Peyer's patch (tissue), 4 donors: Measurements from ENCODE around the gene MBD3L2B. TPM values are rescaled to one million over a fixed set of nuclear protein-coding genes. Genes with fewer than 3 reads are reported as not detected.

ENCODE experiments used
- DNase-seq, 3 donors: peaks; one replicate each; pipeline ENCODE4 v3.0.0-alpha.2; 2017 to 2019
- H3K27ac ChIP-seq, 4 donors: fragments of 200-600 bp; sonication (generic); one replicate each; pipeline ENCODE4 v1.5.1; 2016 to 2019
- H3K27me3 ChIP-seq, 2 donors: fragments of 200-600 bp; sonication (generic); one replicate each; pipeline ENCODE4 v1.5.1; 2019
- H3K36me3 ChIP-seq, 3 donors: fragments of 200-600 bp; sonication (generic); one replicate each; pipeline ENCODE4 v1.5.1; 2016 to 2019
- H3K4me1 ChIP-seq, 4 donors: fragments of 200-600 bp; sonication (generic); one replicate each; pipeline ENCODE4 v1.5.1; 2016 to 2019
- H3K4me3 ChIP-seq, 4 donors: fragments of 200-600 bp; sonication (generic); 1 replicate in 3 of 4; 2 replicates in 1 of 4; pipeline ENCODE4 v1.5.1; 2016 to 2019; ENCODE audit warnings: mild to moderate bottlenecking in 1 of 4
- H3K9me3 ChIP-seq, 4 donors: fragments of 200-600 bp; sonication (generic); one replicate each; pipeline ENCODE4 v1.5.1; 2016 to 2019; ENCODE audit warnings: mild to moderate bottlenecking in 1 of 4
- CTCF ChIP-seq, 6 experiments: fragments of 450-650 bp in 4 of 6; fragments of 200-600 bp in 2 of 6; sonication (generic) in 1 of 6; IDR thresholded peaks; one replicate each; pipeline ENCODE4 v1.5.1; 2017 to 2019; ENCODE audit warnings: antibody characterized with exemption in 6 of 6, mild to moderate bottlenecking in 3 of 6, moderate library complexity in 1 of 6
- POLR2A ChIP-seq, 2 donors: fragments of 450-650 bp; IDR thresholded peaks; one replicate each; pipeline ENCODE4 v1.5.1; 2017; ENCODE audit warnings: antibody characterized with exemption in 2 of 2, mild to moderate bottlenecking in 2 of 2, moderate library complexity in 2 of 2
- total RNA-seq, 4 donors: library from RNA; depleted of rRNA; stranded (reverse); fragments of >200 nt; gene quantifications; one replicate each; pipeline ENCODE4 v1.1.0, GENCODE V29; 2016

MBD3L2B gene
- total RNA-seq, 4 donors from 2014 or later: not detected

GRCh38 chr19:7004313-7004931 is 16.8 kb downstream of the MBD3L2B start:
- H3K36me3 ChIP-seq: no peaks in the 10 kb centered on the region
- no peaks in the 10 kb centered on the region for H3K27me3 ChIP-seq
- TF ChIP-seq CTCF (IDR thresholded peaks at IDR 0.05) (no peak), POLR2A (IDR thresholded peaks at IDR 0.05) (no peak)
- no peaks in the 10 kb centered on the region for H3K9me3 ChIP-seq
- H3K4me1 ChIP-seq: no peaks in the 10 kb centered on the region
- no peak for DNase-seq
- no peak overlapping the region for H3K27ac ChIP-seq
- no peak overlapping the region for H3K4me3 ChIP-seq

GRCh38 chr19:7000816-7001215 is 20.4 kb downstream of the MBD3L2B start:
- H3K27ac ChIP-seq: no peak overlapping the region
- H3K9me3 ChIP-seq: no peaks in the 10 kb centered on the region
- no peak for DNase-seq
- TF ChIP-seq POLR2A (IDR thresholded peaks at IDR 0.05) (no peak), CTCF (IDR thresholded peaks at IDR 0.05) (no peak)
- no peaks in the 10 kb centered on the region for H3K4me1 ChIP-seq
- H3K4me3 ChIP-seq: no peak overlapping the region
- H3K27me3 ChIP-seq: no peaks in the 10 kb centered on the region
- no peaks in the 10 kb centered on the region for H3K36me3 ChIP-seq

- no peak overlapping the region for H3K4me3 ChIP-seq
- no peaks in the 10 kb centered on the region for H3K27me3 ChIP-seq
- H3K36me3 ChIP-seq: no peaks in the 10 kb centered on the region
- H3K27ac ChIP-seq: no peak overlapping the region
- H3K4me1 ChIP-seq: no peaks in the 10 kb centered on the region
- no peaks in the 10 kb centered on the region for H3K9me3 ChIP-seq
- no peak for DNase-seq
- TF ChIP-seq POLR2A (IDR thresholded peaks at IDR 0.05) (no peak), CTCF (IDR thresholded peaks at IDR 0.05) (no peak)
Observed at GRCh38 chr19:7000333-7000732, 20.9 kb downstream of the MBD3L2B start.

- DNase-seq: no peak
- no peak for TF ChIP-seq CTCF (IDR thresholded peaks at IDR 0.05)
- TF ChIP-seq POLR2A (IDR thresholded peaks at IDR 0.05): no peak
- Histone ChIP-seq H3K27me3 (no peaks in the 10 kb centered on the region), H3K4me1 (no peaks in the 10 kb centered on the region), H3K9me3 (no peaks in the 10 kb centered on the region), H3K27ac (no peak overlapping the region), H3K4me3 (no peak overlapping the region), H3K36me3 (no peaks in the 10 kb centered on the region)
Observed at GRCh38 chr19:6999933-7000332, 21.3 kb downstream of the MBD3L2B start.

- H3K4me1 ChIP-seq: no peaks in the 10 kb centered on the region
- no peaks in the 10 kb centered on the region for H3K9me3 ChIP-seq
- DNase-seq: no peak
- no peak overlapping the region for H3K27ac ChIP-seq
- H3K4me3 ChIP-seq: no peak overlapping the region
- TF ChIP-seq POLR2A (IDR thresholded peaks at IDR 0.05) (no peak), CTCF (IDR thresholded peaks at IDR 0.05) (no peak)
- H3K36me3 ChIP-seq: no peaks in the 10 kb centered on the region
- H3K27me3 ChIP-seq: no peaks in the 10 kb centered on the region
Observed at GRCh38 chr19:6997679-6998445, 23.4 kb downstream of the MBD3L2B start.
